Stimulated activated CD4-positive, alpha-beta T cell treated with anti-CD3 and anti-CD28 coated beads, Interleukin-15, amount 100 ng/mL, for 1 hour (primary cell): ENCODE measurements around the gene DDX42.
"Not testable (repeated sequence)": the region's sequence is repeated elsewhere in the genome, so short reads cannot be mapped to it uniquely, and the experiment has no call there.

Experiments used
- DNase-seq, 2 donors: peaks; one replicate each; pipeline ENCODE4 v3.0.0-alpha.2; 2020; ENCODE audit warnings: low read depth in 1 of 2, low spot score in 1 of 2

Gene DDX42

DNA sequence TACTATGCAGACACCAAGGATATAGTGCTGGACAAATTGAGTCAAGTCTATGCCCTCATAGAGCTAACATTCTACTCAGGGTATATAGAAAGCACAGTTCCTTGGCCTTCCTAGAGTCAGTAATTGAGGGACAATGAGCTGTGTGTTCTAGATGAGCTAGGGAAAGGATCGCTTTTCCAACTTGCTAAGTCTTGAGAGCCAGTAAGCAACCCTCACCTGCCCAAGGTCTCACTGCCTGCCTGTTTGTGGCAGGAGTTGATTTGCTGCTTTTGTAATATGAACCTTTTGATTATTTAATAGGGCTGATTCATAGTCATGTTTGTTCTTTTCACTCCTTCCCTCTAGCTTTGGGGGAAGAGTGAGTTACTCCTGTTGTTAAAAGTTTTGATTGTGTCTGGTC, 6.5 kb downstream of the DDX42 start:
- DNase-seq: no peak

- DNase-seq: no peak
These were observed 7.0 kb downstream of the DDX42 start for GRCh38 chr17:63780928-63781327.

- no peak for DNase-seq
These were observed 9.6 kb downstream of the DDX42 start for GRCh38 chr17:63783522-63783921.

GRCh38 chr17:63785556-63785955, 11.6 kb downstream of the DDX42 start:
- no peak for DNase-seq

DNA sequence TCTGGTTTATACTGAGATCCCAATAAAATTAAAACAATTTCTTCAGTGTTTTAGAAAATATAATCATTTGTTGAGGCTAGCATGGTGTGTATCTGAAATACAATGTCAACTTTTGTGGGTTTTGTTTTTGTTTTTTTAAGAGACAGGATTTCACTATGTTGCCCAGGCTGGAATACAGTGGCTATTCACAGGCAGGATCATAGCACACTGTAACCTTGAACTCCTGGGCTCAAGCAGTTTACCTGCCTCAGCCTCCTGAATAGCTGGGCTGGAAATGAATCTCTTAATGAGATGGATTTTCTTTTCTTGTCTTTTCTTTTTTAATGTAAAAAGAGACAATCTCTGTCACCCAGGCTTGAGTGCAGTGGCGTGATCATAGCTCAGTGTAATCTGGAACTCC, 12.1 kb downstream of the DDX42 start:
- DNase-seq: no peak

- DNase-seq: no peak
These were observed 13.2 kb downstream of the DDX42 start for GRCh38 chr17:63786971-63787711.

- DNase-seq: no peak
These were observed 16.1 kb downstream of the DDX42 start for GRCh38 chr17:63790057-63790456.

GRCh38 chr17:63792055-63792729, 18.2 kb downstream of the DDX42 start:
- no peak for DNase-seq

DNA sequence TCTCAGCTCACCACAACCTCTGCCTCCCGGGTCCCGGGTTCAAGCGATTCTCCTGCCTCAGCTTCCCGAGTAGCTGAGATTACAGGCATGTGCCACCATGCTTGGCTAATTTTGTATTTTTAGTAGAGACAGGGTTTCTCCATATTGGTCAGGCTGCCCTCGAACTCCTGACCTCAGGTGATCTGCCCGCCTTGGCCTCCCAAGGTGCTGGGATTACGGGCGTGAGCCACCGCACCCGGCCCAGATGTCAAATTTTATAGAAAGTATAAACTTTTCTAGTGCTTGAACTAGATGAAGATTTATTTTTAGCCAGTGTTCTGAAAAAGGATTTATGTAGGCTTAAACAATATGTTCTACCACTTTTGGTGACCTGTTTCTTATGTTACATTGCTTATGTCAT, 22.4 kb downstream of the DDX42 start:
- not testable (repeated sequence) for DNase-seq

GRCh38 chr17:63798572-63799106, 24.7 kb downstream of the DDX42 start:
- DNase-seq: no peak

- DNase-seq: no peak
These were observed 26.8 kb downstream of the DDX42 start for GRCh38 chr17:63800783-63801182.

DNA sequence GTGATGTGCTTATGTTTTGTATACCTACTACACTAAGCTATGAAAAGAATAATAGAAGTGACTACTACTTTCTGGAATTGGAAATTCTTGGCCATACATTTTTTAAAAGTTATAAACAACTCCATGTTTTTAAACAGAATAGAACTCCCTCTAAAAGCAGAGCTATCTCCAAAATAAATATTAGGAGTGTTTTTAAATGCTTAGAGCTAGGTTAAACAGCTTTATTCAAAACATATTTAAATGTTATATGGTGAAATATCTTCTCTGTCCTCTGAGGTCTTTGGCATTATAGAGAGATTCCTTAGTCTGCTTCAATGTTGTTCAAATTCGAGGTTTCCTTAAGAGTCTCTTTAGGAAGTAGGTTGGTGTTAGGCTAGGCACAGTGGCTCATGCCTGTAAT, 30.4 kb downstream of the DDX42 start:
- no peak for DNase-seq

DNA sequence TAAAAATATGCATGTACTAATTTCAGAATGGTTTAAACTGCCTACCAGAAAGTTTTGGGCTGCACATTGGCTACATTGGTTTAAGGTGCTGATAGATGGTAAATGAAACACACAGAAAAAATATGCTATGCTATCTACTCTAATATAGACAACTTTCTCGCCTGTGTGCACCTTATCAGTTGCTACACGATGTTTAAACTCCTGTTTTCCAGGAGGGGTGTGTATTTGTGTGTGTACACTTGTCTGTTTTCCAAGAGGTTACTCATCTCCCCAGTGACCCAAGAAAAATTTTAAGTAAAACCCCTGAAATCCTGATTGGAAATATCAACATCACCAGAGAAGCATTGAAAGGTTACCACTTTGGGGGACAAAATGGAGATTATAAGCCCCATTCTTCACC, 31.6 kb downstream of the DDX42 start:
- DNase-seq: no peak

DNA sequence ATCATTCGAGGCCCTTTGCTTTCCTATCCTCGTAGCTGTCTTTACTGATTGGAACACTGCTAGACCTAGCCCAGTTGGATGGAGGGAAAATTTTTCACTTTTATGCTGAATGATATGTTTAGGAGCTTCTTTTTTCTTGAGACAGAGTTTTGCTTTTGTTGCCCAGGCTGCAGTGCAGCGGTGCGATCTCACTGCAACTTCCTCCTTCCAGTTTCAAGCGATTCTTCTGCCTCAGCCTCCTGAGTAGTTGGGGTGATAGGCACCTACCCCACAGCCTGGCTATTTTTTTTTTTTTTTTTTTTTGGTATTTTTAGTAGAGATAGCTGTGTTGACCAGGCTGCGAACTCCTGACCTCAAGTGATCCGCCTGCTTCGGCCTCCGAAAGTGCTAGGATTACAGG, 36.0 kb downstream of the DDX42 start:
- DNase-seq: no peak

DNA sequence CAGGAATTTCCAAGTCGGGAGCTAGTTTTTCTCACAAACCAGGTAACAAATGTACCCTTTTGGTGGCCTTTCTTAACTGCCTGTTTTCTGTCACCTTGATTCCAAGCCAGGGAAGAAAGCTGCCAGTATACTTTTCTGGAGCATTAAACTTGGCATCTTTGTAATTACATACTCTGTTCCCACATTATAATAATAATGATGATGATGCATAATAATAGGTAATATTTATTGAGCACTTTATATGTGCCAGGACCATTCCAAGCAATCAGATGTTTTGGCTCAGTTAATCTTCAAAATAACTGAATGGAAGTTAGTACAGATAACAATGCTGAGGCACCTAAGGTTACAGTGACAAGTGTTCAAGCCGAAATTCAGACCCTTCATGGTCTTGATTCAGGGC, 42.2 kb downstream of the DDX42 start:
- DNase-seq: no peak

DNA sequence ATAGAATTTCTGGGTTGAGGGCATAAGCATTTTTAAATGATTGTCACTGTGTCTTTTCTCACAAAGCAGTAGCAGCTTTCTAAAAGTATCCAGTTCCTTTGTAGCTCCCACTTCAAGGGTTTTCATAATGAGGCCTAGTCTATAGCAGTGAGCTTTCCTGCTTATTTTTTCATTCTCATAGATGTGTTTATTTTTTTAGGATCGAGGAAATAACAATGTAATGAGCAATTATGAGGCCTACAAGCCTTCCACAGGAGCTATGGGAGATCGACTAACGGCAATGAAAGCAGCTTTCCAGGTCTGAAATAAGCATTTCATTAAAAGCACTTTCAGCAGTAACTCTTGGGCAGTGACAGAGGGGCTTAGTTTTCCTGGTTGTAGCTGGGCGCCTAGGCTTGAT, 42.7 kb downstream of the DDX42 start:
- no peak for DNase-seq

- no peak for DNase-seq
These were observed 43.9 kb downstream of the DDX42 start for GRCh38 chr17:63817736-63818385.

DNA sequence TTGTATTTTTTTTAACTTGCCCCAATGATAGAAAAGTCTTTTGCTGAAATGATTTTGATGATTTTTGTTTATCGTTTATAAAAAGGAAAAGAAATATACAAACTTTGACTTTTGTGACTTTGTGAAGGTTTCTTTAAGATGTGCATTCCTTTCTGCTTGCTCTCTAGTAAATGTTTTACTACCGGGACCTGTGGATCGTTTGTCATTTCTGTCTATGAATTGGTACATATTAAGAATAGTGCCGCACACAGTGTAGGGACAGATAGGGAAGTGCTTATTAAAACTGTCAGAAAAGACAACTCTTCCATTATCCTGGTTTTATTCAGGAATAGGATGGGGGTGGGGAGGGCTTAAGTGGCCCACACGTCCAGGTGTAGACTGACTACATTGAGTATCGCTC, 45.2 kb downstream of the DDX42 start:
- DNase-seq: no peak

- no peak for DNase-seq
These were observed 45.9 kb downstream of the DDX42 start for GRCh38 chr17:63819585-63820537.

DNA sequence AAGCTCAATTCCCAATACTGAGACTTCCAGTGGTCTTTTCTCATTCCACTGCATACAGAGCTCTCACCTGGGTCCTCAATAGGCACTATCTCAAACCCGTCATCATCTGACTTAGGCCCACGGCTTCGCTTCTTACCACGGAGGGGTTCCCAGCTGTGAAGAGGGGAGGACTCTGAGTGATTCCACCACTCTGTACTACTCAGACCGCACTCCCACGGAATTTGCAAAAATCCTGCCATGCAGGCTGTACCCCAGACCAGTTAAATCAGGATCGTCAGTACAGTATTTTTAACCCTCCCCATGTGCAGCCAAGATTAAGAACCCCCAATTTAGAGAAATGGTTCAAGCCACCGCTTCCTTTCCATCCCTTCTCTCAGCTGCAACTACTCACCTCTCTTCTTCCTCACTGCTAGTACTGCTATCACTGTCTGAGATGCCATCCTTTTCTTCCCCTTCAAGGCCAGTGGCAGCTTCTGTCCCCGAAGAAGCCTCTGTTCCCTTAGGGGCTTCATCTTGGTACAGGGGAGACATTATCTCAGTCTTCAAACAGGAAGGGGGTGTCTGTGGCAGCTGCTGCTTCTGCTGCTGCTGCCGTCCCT, 47.1 kb downstream of the DDX42 start:
- DNase-seq: no peak

GRCh38 chr17:63821804-63822203, 47.8 kb downstream of the DDX42 start:
- no peak for DNase-seq
